GM13976 (cell line): ENCODE measurements around the gene TNS3.

Source experiments
- DNase-seq: peaks from one replicate; pipeline ENCODE4 v3.0.0; 2012; ENCODE audit warnings: low spot score
- in situ Hi-C: fragments of 300-500 bp; cut with MboI; formaldehyde crosslinking; loops from one replicate; pipeline ENCODE4 v1.12.0; 2022; ENCODE audit warnings: low sequenced_read_pairs, mixed read lengths, inconsistent platforms; ENCODE audit not compliant: unreplicated experiment
- TF ChIP-seq, protein P1 (sequence below): IDR thresholded peaks from 2 replicates; pipeline ENCODE4 v1.5.1; 2012; ENCODE audit warnings: borderline replicate concordance, mild to moderate bottlenecking; ENCODE audit not compliant: insufficient read depth; ENCODE audit errors: extremely low read depth, missing control alignments, control extremely low read depth

The TNS3 gene

DNA sequence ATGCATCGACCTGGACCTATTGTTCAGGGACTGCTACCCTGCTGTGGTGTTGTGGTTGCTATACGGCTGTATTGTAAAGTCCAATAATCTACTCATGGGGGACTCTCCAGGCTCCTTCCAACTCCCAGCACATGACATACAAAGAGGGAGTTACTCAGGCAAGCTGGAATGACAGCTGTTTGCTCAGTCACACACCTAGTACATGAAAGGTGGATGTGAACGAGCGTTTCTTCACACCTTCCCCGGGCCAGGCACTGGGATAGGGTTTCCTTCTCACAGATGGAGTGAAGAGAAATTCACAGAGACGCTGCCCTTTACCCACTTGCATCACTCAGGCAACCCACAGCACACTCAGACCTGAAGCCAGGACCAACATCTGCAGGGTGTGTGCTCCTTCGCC lies 215.7 kb downstream of the TNS3 start:
- no peak for DNase-seq
- in situ Hi-C loops, result no loop called here
- TF ChIP-seq, protein P1, sequence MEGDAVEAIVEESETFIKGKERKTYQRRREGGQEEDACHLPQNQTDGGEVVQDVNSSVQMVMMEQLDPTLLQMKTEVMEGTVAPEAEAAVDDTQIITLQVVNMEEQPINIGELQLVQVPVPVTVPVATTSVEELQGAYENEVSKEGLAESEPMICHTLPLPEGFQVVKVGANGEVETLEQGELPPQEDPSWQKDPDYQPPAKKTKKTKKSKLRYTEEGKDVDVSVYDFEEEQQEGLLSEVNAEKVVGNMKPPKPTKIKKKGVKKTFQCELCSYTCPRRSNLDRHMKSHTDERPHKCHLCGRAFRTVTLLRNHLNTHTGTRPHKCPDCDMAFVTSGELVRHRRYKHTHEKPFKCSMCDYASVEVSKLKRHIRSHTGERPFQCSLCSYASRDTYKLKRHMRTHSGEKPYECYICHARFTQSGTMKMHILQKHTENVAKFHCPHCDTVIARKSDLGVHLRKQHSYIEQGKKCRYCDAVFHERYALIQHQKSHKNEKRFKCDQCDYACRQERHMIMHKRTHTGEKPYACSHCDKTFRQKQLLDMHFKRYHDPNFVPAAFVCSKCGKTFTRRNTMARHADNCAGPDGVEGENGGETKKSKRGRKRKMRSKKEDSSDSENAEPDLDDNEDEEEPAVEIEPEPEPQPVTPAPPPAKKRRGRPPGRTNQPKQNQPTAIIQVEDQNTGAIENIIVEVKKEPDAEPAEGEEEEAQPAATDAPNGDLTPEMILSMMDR, result no peak

- no peak for DNase-seq
- in situ Hi-C loops, result no loop called here
- TF ChIP-seq, protein P1, result no peak
Observed at GRCh38 chr7:47362984-47363383, 218.9 kb downstream of the TNS3 start.

GRCh38 chr7:47361746-47362215 lies 220.1 kb downstream of the TNS3 start:
- in situ Hi-C loops, result no loop called here
- TF ChIP-seq, protein P1, result no peak
- no peak for DNase-seq

DNA sequence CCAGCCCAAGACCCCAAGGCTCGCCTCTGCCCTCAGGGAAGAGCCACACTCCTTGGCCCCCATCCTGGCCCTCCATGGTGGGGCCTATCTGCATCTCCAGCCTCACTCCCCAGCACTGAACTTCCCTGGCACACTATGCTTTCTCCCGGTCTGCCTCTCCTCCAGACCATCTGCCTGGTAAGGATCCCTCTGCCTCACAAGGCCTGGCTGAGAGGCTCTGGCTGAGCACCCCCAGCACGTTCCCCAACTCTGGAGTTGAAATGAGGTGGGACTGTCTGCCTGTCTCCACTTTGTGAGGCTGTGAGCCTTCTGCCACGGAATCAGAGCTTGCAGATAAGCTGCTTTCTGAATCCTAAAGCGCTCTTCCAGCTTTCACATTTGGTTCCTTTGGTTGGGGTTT lies 220.7 kb downstream of the TNS3 start:
- in situ Hi-C loops, result no loop called here
- no peak for DNase-seq
- TF ChIP-seq, protein P1, result no peak

DNA sequence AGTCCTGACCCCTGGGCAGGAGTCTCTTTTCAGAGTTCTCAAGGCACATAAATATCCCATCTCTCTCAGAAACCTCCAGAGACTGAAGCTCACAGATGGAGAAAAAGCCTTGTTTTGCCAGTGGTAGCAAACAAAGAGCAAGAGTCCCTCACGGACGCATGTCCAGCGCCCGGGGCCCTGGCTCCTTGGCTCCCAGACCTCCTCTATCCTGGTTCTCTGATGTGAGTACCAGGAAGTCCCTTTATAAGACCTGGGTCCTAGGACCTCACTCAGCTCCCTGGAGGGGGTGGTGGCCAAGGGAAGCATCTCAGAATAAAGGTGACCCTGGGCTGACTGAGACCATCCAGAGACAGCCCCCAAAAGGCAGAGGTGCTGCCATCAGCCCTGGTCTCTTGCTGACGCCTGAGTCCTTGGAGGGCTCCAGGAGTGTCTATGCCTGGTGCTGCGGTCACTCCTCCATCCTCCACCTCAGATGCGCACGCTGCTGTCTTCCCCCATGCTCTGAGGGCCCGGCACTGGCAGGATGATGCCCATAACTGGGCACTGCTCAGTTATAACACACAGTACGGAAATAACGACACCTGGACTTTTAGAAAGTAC lies 221.5 kb downstream of the TNS3 start:
- in situ Hi-C loops, result no loop called here
- DNase-seq, result no peak
- TF ChIP-seq, protein P1, result no peak

GRCh38 chr7:47358944-47359588 lies 222.8 kb downstream of the TNS3 start:
- TF ChIP-seq, protein P1, result no peak
- DNase-seq, result no peak
- in situ Hi-C loops, result no loop called here
